LNCAP (cell line): Measurements from ENCODE around the gene UST.

Experiments
- CTCF ChIP-seq: fragments of 450-650 bp; IDR thresholded peaks from 2 replicates; pipeline ENCODE4 v1.5.1; 2017; ENCODE audit warnings: mild to moderate bottlenecking

UST gene

GRCh38 chr6:149114167-149114566, 367.3 kb downstream of the UST start:
- TF ChIP-seq CTCF, result no peak

GRCh38 chr6:149118737-149119653, 372.2 kb downstream of the UST start:
- no peak for TF ChIP-seq CTCF

GRCh38 chr6:149122850-149123821, 376.3 kb downstream of the UST start:
- no peak for TF ChIP-seq CTCF

- no peak for TF ChIP-seq CTCF
Observed at GRCh38 chr6:149125309-149125708, 378.5 kb downstream of the UST start.
